ENCODE measurements around the gene COQ10A. TPM values are rescaled to one million over a fixed set of nuclear protein-coding genes. Genes with fewer than 3 reads are reported as not detected.
A peak's percentile ranks its signal among the peaks of the same experiment; 100 is the strongest.

The COQ10A gene
- total and polyA plus RNA-seq, 9 of the 15 experiments (the other 6 are each of a cell fraction or from before 2014, with no cell fraction given): 3.1 to 26.4 (median 12.7) TPM

GRCh38 chr12:56258068-56258819 is 8.5 kb upstream of the COQ10A start, which contains the start of gene ANKRD52 (continued):
- TF ChIP-seq MXD1 (CRISPR knock-in tag; IDR thresholded peaks at IDR 0.05; ENCODE audit: borderline replicate concordance, poor library complexity, severe bottlenecking) (no peak), ZNF282 (CRISPR knock-in tag; IDR thresholded peaks at IDR 0.05) (0 out of 2 replicates have a peak, but pooled peaks have one; percentile 75), TCF7L2 (IDR thresholded peaks at IDR 0.05; ENCODE audit: low read depth, low read length) (no peak)
- TF ChIP-seq, protein P1, sequence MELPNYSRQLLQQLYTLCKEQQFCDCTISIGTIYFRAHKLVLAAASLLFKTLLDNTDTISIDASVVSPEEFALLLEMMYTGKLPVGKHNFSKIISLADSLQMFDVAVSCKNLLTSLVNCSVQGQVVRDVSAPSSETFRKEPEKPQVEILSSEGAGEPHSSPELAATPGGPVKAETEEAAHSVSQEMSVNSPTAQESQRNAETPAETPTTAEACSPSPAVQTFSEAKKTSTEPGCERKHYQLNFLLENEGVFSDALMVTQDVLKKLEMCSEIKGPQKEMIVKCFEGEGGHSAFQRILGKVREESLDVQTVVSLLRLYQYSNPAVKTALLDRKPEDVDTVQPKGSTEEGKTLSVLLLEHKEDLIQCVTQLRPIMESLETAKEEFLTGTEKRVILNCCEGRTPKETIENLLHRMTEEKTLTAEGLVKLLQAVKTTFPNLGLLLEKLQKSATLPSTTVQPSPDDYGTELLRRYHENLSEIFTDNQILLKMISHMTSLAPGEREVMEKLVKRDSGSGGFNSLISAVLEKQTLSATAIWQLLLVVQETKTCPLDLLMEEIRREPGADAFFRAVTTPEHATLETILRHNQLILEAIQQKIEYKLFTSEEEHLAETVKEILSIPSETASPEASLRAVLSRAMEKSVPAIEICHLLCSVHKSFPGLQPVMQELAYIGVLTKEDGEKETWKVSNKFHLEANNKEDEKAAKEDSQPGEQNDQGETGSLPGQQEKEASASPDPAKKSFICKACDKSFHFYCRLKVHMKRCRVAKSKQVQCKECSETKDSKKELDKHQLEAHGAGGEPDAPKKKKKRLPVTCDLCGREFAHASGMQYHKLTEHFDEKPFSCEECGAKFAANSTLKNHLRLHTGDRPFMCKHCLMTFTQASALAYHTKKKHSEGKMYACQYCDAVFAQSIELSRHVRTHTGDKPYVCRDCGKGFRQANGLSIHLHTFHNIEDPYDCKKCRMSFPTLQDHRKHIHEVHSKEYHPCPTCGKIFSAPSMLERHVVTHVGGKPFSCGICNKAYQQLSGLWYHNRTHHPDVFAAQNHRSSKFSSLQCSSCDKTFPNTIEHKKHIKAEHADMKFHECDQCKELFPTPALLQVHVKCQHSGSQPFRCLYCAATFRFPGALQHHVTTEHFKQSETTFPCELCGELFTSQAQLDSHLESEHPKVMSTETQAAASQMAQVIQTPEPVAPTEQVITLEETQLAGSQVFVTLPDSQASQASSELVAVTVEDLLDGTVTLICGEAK (IDR thresholded peaks at IDR 0.05): no peak; the same call in 1 of the 2 replicates
- TF ChIP-seq, protein P1 (CRISPR knock-in tag; IDR thresholded peaks at IDR 0.05): no peak

Data from K562 (cell line).